Liver (tissue), 9 donors: ENCODE data around the gene ROBO2. TPM values are rescaled to one million over a fixed set of nuclear protein-coding genes. Genes with fewer than 3 reads are reported as not detected.

Experiments
- DNase-seq: peaks from one replicate; pipeline ENCODE4 v3.0.0-alpha.2; 2017; ENCODE audit warnings: low spot score
- H3K27ac ChIP-seq, 2 donors: one replicate each; pipeline ENCODE4 v1.7.0; 2013; ENCODE audit warnings: inconsistent platforms in 2 of 2, low read length in 2 of 2, control low read depth in 1 of 2, low read depth in 1 of 2, mild to moderate bottlenecking in 1 of 2
- H3K27me3 ChIP-seq, 4 donors: one replicate each; pipeline versions ENCODE4 v1.6.1 to v1.7.0; 2013; ENCODE audit warnings: low read length in 3 of 4, inconsistent platforms in 1 of 4, mild to moderate bottlenecking in 1 of 4, moderate library complexity in 1 of 4; ENCODE audit not compliant: control insufficient read depth in 4 of 4, insufficient read depth in 4 of 4
- H3K36me3 ChIP-seq, 4 donors: one replicate each; pipeline versions ENCODE4 v1.6.1 to v1.7.0; 2013; ENCODE audit warnings: low read length in 3 of 4, mild to moderate bottlenecking in 3 of 4, low read depth in 1 of 4, moderate library complexity in 1 of 4; ENCODE audit not compliant: control insufficient read depth in 4 of 4, insufficient read depth in 3 of 4
- H3K4me1 ChIP-seq, 4 donors: one replicate each; pipeline versions ENCODE4 v1.6.1 to v1.7.0; 2013; ENCODE audit warnings: low read length in 3 of 4, mild to moderate bottlenecking in 3 of 4, moderate library complexity in 1 of 4; ENCODE audit not compliant: control insufficient read depth in 4 of 4, insufficient read depth in 4 of 4
- H3K4me3 ChIP-seq, 3 donors: one replicate each; pipeline versions ENCODE4 v1.6.1 to v1.7.0; 2013; ENCODE audit warnings: low read length in 3 of 3, control low read depth in 1 of 3, low read depth in 1 of 3, mild to moderate bottlenecking in 1 of 3
- H3K9ac ChIP-seq, 2 donors: one replicate each; pipeline ENCODE4 v1.7.0; 2013; ENCODE audit warnings: low read length in 2 of 2, mild to moderate bottlenecking in 2 of 2, moderate library complexity in 2 of 2, control low read depth in 1 of 2, low read depth in 1 of 2
- H3K9me3 ChIP-seq, 4 donors: one replicate each; pipeline versions ENCODE4 v1.6.1 to v1.7.0; 2013; ENCODE audit warnings: low read length in 3 of 4; ENCODE audit not compliant: control insufficient read depth in 4 of 4
- CTCF ChIP-seq: fragments of 150-350 bp; IDR thresholded peaks from 2 replicates; pipeline ENCODE4 v1.5.1; 2017; ENCODE audit warnings: improper control_type of control experiment, low read depth, low read length; ENCODE audit not compliant: missing input control
- EGR1 ChIP-seq, 2 donors: IDR thresholded peaks; 2 replicates each; pipeline ENCODE4 v1.6.1; 2016 to 2018; ENCODE audit warnings: antibody characterized with exemption in 2 of 2, low read depth in 2 of 2
- FOXA1 ChIP-seq: IDR thresholded peaks from 2 replicates; pipeline ENCODE4 v1.6.1; 2016; ENCODE audit warnings: antibody characterized with exemption
- FOXA2 ChIP-seq: IDR thresholded peaks from 2 replicates; pipeline ENCODE4 v1.6.1; 2016; ENCODE audit warnings: antibody characterized with exemption
- GABPA ChIP-seq, 2 donors: IDR thresholded peaks in 1 of 2; conservative IDR thresholded peaks in 1 of 2; 2 replicates each; pipeline ENCODE4 v1.6.1; 2016; ENCODE audit warnings: antibody characterized with exemption in 2 of 2, mild to moderate bottlenecking in 1 of 2, moderate library complexity in 1 of 2
- HNF4G ChIP-seq: IDR thresholded peaks from 2 replicates; pipeline ENCODE4 v1.6.1; 2016; ENCODE audit warnings: antibody characterized with exemption
- JUND ChIP-seq, 2 donors: IDR thresholded peaks; 2 replicates each; pipeline ENCODE4 v1.6.1; 2016; ENCODE audit warnings: antibody characterized with exemption in 2 of 2
- MAX ChIP-seq: IDR thresholded peaks from 2 replicates; pipeline ENCODE4 v1.6.1; 2016; ENCODE audit warnings: antibody characterized with exemption
- NR2F2 ChIP-seq: IDR thresholded peaks from 2 replicates; pipeline ENCODE4 v1.6.1; 2016; ENCODE audit warnings: antibody characterized with exemption
- RAD21 ChIP-seq, 2 donors: IDR thresholded peaks; 2 replicates each; pipeline ENCODE4 v1.6.1; 2016; ENCODE audit warnings: antibody characterized with exemption in 2 of 2, mild to moderate bottlenecking in 2 of 2
- REST ChIP-seq: IDR thresholded peaks from 2 replicates; pipeline ENCODE4 v1.6.1; 2016; ENCODE audit warnings: antibody characterized with exemption, mild to moderate bottlenecking
- RXRA ChIP-seq, 2 donors: IDR thresholded peaks; 2 replicates each; pipeline ENCODE4 v1.6.1; 2017 to 2018; ENCODE audit warnings: antibody characterized with exemption in 2 of 2, mild to moderate bottlenecking in 1 of 2
- SP1 ChIP-seq: IDR thresholded peaks from 2 replicates; pipeline ENCODE4 v1.6.1; 2018; ENCODE audit warnings: antibody characterized with exemption, mild to moderate bottlenecking
- TAF1 ChIP-seq: conservative IDR thresholded peaks from 2 replicates; pipeline ENCODE4 v1.6.1; 2016; ENCODE audit warnings: antibody characterized with exemption, mild to moderate bottlenecking
- ZBTB33 ChIP-seq: IDR thresholded peaks from 2 replicates; pipeline ENCODE4 v1.6.1; 2016; ENCODE audit warnings: antibody characterized with exemption
- WGBS: extraction: QIAGEN DNeasy Blood & Tissue Kit; methylation state at CpG from one replicate; pipeline ENCODE4 v1.1.7; 2013; 5-methylcytosine and 5-hydroxymethylcytosine counted together
- polyA plus RNA-seq, 2 donors: library from polyadenylated mRNA; stranded (reverse) in 1 of 2; unstranded in 1 of 2; fragments of 200-250 nt in 1 of 2; fragments of >200 nt in 1 of 2; fragmentation: Nextera tagmentation in 1 of 2; extraction: Ambion mirVana in 1 of 2; gene quantifications; one replicate each; pipeline versions ENCODE4 v1.2.1 to v1.2.3, GENCODE V29; 2013 to 2015
- total RNA-seq, 2 donors: library from RNA; depleted of rRNA; stranded (reverse); fragments of >200 nt; gene quantifications; one replicate each; pipeline ENCODE4 v1.2.3, GENCODE V29; 2014
- donor health status: healthy.
- donor health status: healthy.
- donor health status: healthy.
- donor health status: healthy.
- donor health status: healthy.

The ROBO2 gene
- total and polyA plus RNA-seq, 4 donors, result 0.22 to 19.4 (median 1.1) TPM

GRCh38 chr3:77652624-77653023, 612.7 kb downstream of the ROBO2 start (continued):
- TF ChIP-seq CTCF (no peak), HNF4G (no peak), FOXA1 (no peak), FOXA2 (no peak)

GRCh38 chr3:77655396-77655795, 615.5 kb downstream of the ROBO2 start:
- TF ChIP-seq GABPA (IDR thresholded peaks at IDR 0.05 in 1 of 2, conservative IDR thresholded peaks at IDR 0.05 in 1 of 2) (no peak), ZBTB33 (no peak), FOXA2 (no peak), SP1 (no peak)
- Histone ChIP-seq H3K9ac (no peak overlapping the region), H3K4me3 (no peak overlapping the region), H3K4me1 (no peaks in the 10 kb centered on the region), H3K9me3 (no peaks in the 10 kb centered on the region), H3K27me3 (no peaks in the 10 kb centered on the region), H3K36me3 (no peaks in the 10 kb centered on the region), H3K27ac (no peak overlapping the region)
- no peak for DNase-seq
- 84% methylated on average over 1 of the region's 1 CpG for WGBS

GRCh38 chr3:77660718-77661117, 620.8 kb downstream of the ROBO2 start:
- DNase-seq, result no peak
- Histone ChIP-seq H3K27ac (no peak overlapping the region), H3K9ac (no peak overlapping the region), H3K9me3 (peaks cover 0 to 5% (median 0%) of the 10 kb centered on the region in 4 donors), H3K36me3 (no peaks in the 10 kb centered on the region), H3K27me3 (no peaks in the 10 kb centered on the region), H3K4me1 (no peaks in the 10 kb centered on the region), H3K4me3 (no peak overlapping the region)
- TF ChIP-seq NR2F2, result no peak
- TF ChIP-seq REST, result no peak
- no peak for TF ChIP-seq GABPA (IDR thresholded peaks at IDR 0.05 in 1 of 2, conservative IDR thresholded peaks at IDR 0.05 in 1 of 2)
- no peak for TF ChIP-seq JUND (IDR thresholded peaks at IDR 0.05)
- TF ChIP-seq RAD21 (IDR thresholded peaks at IDR 0.05), result no peak
- TF ChIP-seq EGR1 (IDR thresholded peaks at IDR 0.05; ENCODE audit: low read depth in 2 of 2), result no peak
- TF ChIP-seq RXRA (IDR thresholded peaks at IDR 0.05), result no peak
- no peak for TF ChIP-seq TAF1
- TF ChIP-seq CTCF, result no peak
- TF ChIP-seq MAX, result no peak
- no peak for TF ChIP-seq SP1
- 76% methylated on average over 3 of the region's 3 CpGs for WGBS
